Keratinocyte (primary cell): ENCODE measurements around the gene VILL. TPM values are rescaled to one million over a fixed set of nuclear protein-coding genes. Genes with fewer than 3 reads are reported as not detected.
A peak's percentile ranks its signal among the peaks of the same experiment; 100 is the strongest.

Source experiments
- DNase-seq: peaks from one replicate; pipeline ENCODE4 v3.0.0-alpha.2; 2011; ENCODE audit warnings: low read depth, missing footprints, low spot score
- FAIRE-seq: peaks from 2 replicates; lab custom pipeline; 2011; peaks lifted over from hg19 to GRCh38; lab: Jason Lieb, UNC
- H2AFZ ChIP-seq: 2 replicates; pipeline ENCODE4 v1.6.0; 2012; ENCODE audit warnings: low read length, control low read depth, inconsistent platforms; ENCODE audit not compliant: control insufficient read depth
- H3K27ac ChIP-seq: 2 replicates; pipeline ENCODE4 v1.5.1; 2011; ENCODE audit warnings: low read length; ENCODE audit not compliant: control insufficient read depth, insufficient read depth
- H3K27me3 ChIP-seq: 3 replicates; pipeline ENCODE4 v1.6.0; 2011; ENCODE audit warnings: low read length; ENCODE audit not compliant: control insufficient read depth, insufficient read depth; ENCODE audit errors: extremely low read depth
- H3K36me3 ChIP-seq, 2 experiments: 2 replicates in 1 of 2; 3 replicates in 1 of 2; pipeline ENCODE4 v1.5.1; 2011; ENCODE audit warnings: low read length in 2 of 2, mild to moderate bottlenecking in 1 of 2; ENCODE audit not compliant: control insufficient read depth in 2 of 2, insufficient read depth in 2 of 2; ENCODE audit errors: extremely low read depth in 1 of 2
- H3K4me1 ChIP-seq: 3 replicates; pipeline ENCODE4 v1.5.1; 2011; ENCODE audit warnings: low read length; ENCODE audit not compliant: control insufficient read depth, insufficient read depth; ENCODE audit errors: extremely low read depth
- H3K4me2 ChIP-seq: 3 replicates; pipeline ENCODE4 v1.6.0; 2011; ENCODE audit warnings: low read depth, low read length; ENCODE audit not compliant: control insufficient read depth, insufficient read depth; ENCODE audit errors: extremely low read depth
- H3K4me3 ChIP-seq, 3 experiments: fragments of 200-600 bp in 1 of 3; sonication (generic) in 1 of 3; 2 replicates in 2 of 3; 3 replicates in 1 of 3; pipeline ENCODE4 v1.5.1; 2011 to 2016; ENCODE audit warnings: low read length in 3 of 3, mild to moderate bottlenecking in 3 of 3, control low read depth in 2 of 3, inconsistent platforms in 1 of 3, low read depth in 1 of 3, mixed read lengths in 1 of 3, mixed run types in 1 of 3, moderate library complexity in 1 of 3; ENCODE audit not compliant: control insufficient read depth in 2 of 3, insufficient read depth in 2 of 3; ENCODE audit errors: extremely low read depth in 1 of 3
- H3K79me2 ChIP-seq: 2 replicates; pipeline ENCODE4 v1.6.0; 2012; ENCODE audit warnings: low read length; ENCODE audit not compliant: control insufficient read depth, insufficient read depth
- H3K9ac ChIP-seq: 3 replicates; pipeline ENCODE4 v1.6.0; 2011; ENCODE audit warnings: low read length; ENCODE audit not compliant: control insufficient read depth, insufficient read depth; ENCODE audit errors: extremely low read depth
- H3K9me1 ChIP-seq: 3 replicates; pipeline ENCODE4 v1.6.0; 2011; ENCODE audit warnings: low read length; ENCODE audit not compliant: control insufficient read depth, insufficient read depth; ENCODE audit errors: extremely low read depth
- H3K9me3 ChIP-seq: 2 replicates; pipeline ENCODE4 v1.5.1; 2012; ENCODE audit warnings: low read depth, low read length; ENCODE audit not compliant: control insufficient read depth
- H4K20me1 ChIP-seq: 3 replicates; pipeline ENCODE4 v1.6.0; 2011; ENCODE audit warnings: low read length; ENCODE audit not compliant: control insufficient read depth, insufficient read depth; ENCODE audit errors: extremely low read depth
- EZH2 ChIP-seq: IDR thresholded peaks from one replicate; pipeline ENCODE4 v1.6.1; 2012; ENCODE audit warnings: inconsistent platforms, mild to moderate bottlenecking, low read length, moderate library complexity
- dilution Hi-C: fragments of 300-500 bp; cut with MboI; formaldehyde crosslinking; loops from one replicate; pipeline ENCODE4 v1.7.0; 2020; ENCODE audit warnings: low sequenced_read_pairs; ENCODE audit not compliant: extremely low pct_ligation_motif_present
- polyA plus RNA-seq, 5 experiments: library from polyadenylated mRNA; depleted of rRNA in 3 of 5; stranded (reverse) in 3 of 5; stranded (forward) in 1 of 5; unstranded in 1 of 5; fragments of >200 nt; gene quantifications; 1 replicate in 1 of 5; 2 replicates in 3 of 5; 3 replicates in 1 of 5; pipeline versions ENCODE4 v1.2.1 to v1.2.3, GENCODE V29; 2011 to 2012; ENCODE audit warnings: missing spikeins in 2 of 5, low read depth in 1 of 5, low replicate concordance in 1 of 5
- TF ChIP-seq, protein P1 (sequence below), 3 experiments: IDR thresholded peaks in 1 of 3; conservative IDR thresholded peaks in 1 of 3; optimal IDR thresholded peaks in 1 of 3; 2 replicates in 2 of 3; 3 replicates in 1 of 3; pipeline versions ENCODE3 to v1.5.1; 2011; ENCODE audit warnings: low read length in 3 of 3, mild to moderate bottlenecking in 3 of 3, moderate library complexity in 2 of 3, control low read depth in 1 of 3, inconsistent platforms in 1 of 3; ENCODE audit not compliant: insufficient read depth in 2 of 3; ENCODE audit errors: extremely low read depth in 1 of 3

The VILL gene
- polyA plus RNA-seq, 1 donor (not counting 4 experiments of a cell fraction or from before 2014, with no cell fraction given): 2.1 TPM

DNA sequence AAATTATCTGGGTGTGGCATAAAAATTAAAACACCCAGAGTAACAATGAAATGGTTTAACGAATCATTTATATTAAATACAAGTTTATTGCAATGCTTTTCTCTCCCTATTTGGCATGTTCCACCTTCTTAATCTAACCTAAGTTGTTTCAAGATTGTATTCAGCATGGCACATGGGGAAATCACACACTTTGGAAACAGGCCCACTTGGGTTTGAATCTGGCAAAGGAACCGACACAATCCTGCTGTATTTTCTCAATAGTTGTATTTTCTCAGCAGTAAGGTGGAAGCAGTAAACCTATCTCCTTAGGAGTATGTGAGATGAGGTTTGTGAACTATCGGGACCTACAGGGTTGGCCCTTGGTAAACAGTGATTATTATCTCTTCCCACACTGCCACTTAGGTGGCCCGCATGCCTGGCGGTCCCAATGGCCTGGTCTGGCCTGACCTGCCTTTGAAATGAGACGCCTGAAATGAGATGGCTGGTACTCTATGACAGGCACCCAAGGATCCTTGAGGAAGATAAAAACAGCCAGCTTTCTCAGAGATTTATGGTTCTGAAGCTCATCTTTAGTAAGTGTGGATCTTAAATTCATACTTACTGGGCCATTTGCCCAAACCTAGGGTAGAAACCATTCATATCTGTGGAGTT lies 45.3 kb upstream of the VILL start:
- TF ChIP-seq, protein P1, sequence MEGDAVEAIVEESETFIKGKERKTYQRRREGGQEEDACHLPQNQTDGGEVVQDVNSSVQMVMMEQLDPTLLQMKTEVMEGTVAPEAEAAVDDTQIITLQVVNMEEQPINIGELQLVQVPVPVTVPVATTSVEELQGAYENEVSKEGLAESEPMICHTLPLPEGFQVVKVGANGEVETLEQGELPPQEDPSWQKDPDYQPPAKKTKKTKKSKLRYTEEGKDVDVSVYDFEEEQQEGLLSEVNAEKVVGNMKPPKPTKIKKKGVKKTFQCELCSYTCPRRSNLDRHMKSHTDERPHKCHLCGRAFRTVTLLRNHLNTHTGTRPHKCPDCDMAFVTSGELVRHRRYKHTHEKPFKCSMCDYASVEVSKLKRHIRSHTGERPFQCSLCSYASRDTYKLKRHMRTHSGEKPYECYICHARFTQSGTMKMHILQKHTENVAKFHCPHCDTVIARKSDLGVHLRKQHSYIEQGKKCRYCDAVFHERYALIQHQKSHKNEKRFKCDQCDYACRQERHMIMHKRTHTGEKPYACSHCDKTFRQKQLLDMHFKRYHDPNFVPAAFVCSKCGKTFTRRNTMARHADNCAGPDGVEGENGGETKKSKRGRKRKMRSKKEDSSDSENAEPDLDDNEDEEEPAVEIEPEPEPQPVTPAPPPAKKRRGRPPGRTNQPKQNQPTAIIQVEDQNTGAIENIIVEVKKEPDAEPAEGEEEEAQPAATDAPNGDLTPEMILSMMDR (optimal IDR thresholded peaks at IDR 0.05 in 1 of 3, IDR thresholded peaks at IDR 0.05 in 1 of 3, conservative IDR thresholded peaks at IDR 0.05 in 1 of 3; ENCODE audit: extremely low read depth in 1 of 3, insufficient read depth in 2 of 3, low read length in 3 of 3): no peak
- no peak for TF ChIP-seq EZH2
- DNase-seq (no peak), FAIRE-seq (no peak)
- H3K4me1 ChIP-seq: peaks cover 54% of the 10 kb centered on the region
- peaks cover 1 to 4% of the 10 kb centered on the region in 2 experiments for H3K36me3 ChIP-seq
- H3K79me2 ChIP-seq: peaks cover 28% of the 10 kb centered on the region
- peak overlapping the region; percentile 72 for H3K4me2 ChIP-seq
- H2AFZ ChIP-seq: no peak overlapping the region
- H3K27ac ChIP-seq: peak overlapping the region; percentile 96
- H3K9ac ChIP-seq: peak overlapping the region; percentile 69
- peak overlapping the region in 2 of 3 experiments; percentile 29 to 32 for H3K4me3 ChIP-seq
- dilution Hi-C loops: no loop called here
- no peaks in the 10 kb centered on the region for H3K27me3 ChIP-seq
- no peaks in the 10 kb centered on the region for H3K9me1 ChIP-seq
- no peaks in the 10 kb centered on the region for H3K9me3 ChIP-seq
- no peaks in the 10 kb centered on the region for H4K20me1 ChIP-seq

DNA sequence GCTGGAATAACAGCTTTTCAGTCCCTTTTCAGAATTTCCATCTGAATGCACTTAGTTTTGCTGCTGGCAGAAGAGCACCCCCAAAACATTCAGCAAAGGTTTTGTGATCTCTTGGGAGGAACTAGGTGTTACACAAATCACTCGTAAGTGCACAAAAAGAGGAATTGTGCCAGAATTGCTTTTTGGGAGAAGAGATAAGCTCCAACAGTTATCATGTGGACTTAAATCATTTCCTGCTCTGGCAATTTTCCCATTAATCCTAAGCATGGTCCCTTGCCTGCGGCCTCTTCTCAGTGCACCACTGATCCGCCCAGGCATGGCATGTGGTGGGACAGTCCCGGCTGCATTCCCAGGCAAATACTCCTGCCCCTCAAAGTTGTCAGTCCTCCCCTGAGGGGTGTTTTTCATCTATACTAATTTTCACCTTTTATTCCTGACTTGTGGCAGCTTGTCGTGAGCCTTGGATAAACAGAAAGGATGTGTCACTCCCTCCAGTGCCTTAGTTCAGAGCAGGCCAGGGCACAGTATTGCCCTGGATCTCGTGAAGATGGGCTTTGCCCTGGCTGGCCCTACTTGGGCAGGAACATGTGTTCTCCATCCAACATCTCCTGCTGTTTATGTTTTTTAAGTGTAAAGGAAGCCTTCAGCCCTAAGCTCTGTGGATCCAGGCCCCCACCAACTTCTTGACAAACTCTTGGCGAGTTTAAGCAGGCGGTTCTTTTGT lies 44.6 kb upstream of the VILL start:
- Histone ChIP-seq H3K9ac (peak overlapping the region; percentile 69), H3K4me1 (peaks cover 54% of the 10 kb centered on the region), H3K4me2 (peak overlapping the region; percentile 72), H3K9me1 (no peaks in the 10 kb centered on the region), H3K36me3 (peaks cover 1 to 4% of the 10 kb centered on the region in 2 experiments), H3K79me2 (peaks cover 22% of the 10 kb centered on the region), H3K4me3 (peak overlapping the region in 2 of 3 experiments; percentile 7 to 29), H3K27ac (peak overlapping the region; percentile 96), H3K9me3 (no peaks in the 10 kb centered on the region), H2AFZ (no peak overlapping the region), H4K20me1 (no peaks in the 10 kb centered on the region), H3K27me3 (no peaks in the 10 kb centered on the region)
- dilution Hi-C loops: no loop called here
- TF ChIP-seq, protein P1 (optimal IDR thresholded peaks at IDR 0.05 in 1 of 3, IDR thresholded peaks at IDR 0.05 in 1 of 3, conservative IDR thresholded peaks at IDR 0.05 in 1 of 3; ENCODE audit: extremely low read depth in 1 of 3, insufficient read depth in 2 of 3, low read length in 3 of 3): no peak
- no peak for TF ChIP-seq EZH2
- DNase-seq (peak; percentile 99), FAIRE-seq (peak; percentile 99)
